Ramos (cell line): ENCODE results near the gene DLGAP1.
"Not testable (repeated sequence)": the region's sequence is repeated elsewhere in the genome, so short reads cannot be mapped to it uniquely, and the experiment has no call there.

ENCODE experiments used
- in situ Hi-C: fragments of 300-500 bp; cut with MboI; formaldehyde crosslinking; loops from one replicate; pipeline ENCODE4 v1.14.3; 2022; ENCODE audit warnings: low sequenced_read_pairs; ENCODE audit not compliant: unreplicated experiment

DLGAP1 gene

GRCh38 chr18:3625742-3626091, 829.4 kb downstream of the DLGAP1 start:
- in situ Hi-C loops, result no loop called here

- in situ Hi-C loops, result no loop called here
Measured at GRCh38 chr18:3624935-3625741, 830.0 kb downstream of the DLGAP1 start.

- in situ Hi-C loops, result no loop called here
Measured at GRCh38 chr18:3624546-3624934, 830.6 kb downstream of the DLGAP1 start.

GRCh38 chr18:3623769-3624545, 831.1 kb downstream of the DLGAP1 start:
- in situ Hi-C loops, result no loop called here

GRCh38 chr18:3620146-3621119, 834.7 kb downstream of the DLGAP1 start:
- in situ Hi-C loops, result no loop called here

GRCh38 chr18:3619746-3620145, 835.4 kb downstream of the DLGAP1 start:
- in situ Hi-C loops, result no loop called here

- in situ Hi-C loops, result no loop called here
Measured at GRCh38 chr18:3619222-3619621, 835.9 kb downstream of the DLGAP1 start.

GRCh38 chr18:3616744-3617143, 838.4 kb downstream of the DLGAP1 start:
- in situ Hi-C loops, result no loop called here

- in situ Hi-C loops, result no loop called here
Measured at GRCh38 chr18:3616142-3616541, 839.0 kb downstream of the DLGAP1 start.

- in situ Hi-C loops, result no loop called here
Measured at GRCh38 chr18:3615374-3615985, 839.6 kb downstream of the DLGAP1 start.

- in situ Hi-C loops, result no loop called here
Measured at GRCh38 chr18:3612315-3612714, 842.8 kb downstream of the DLGAP1 start.

- in situ Hi-C loops, result no loop called here
Measured at GRCh38 chr18:3611313-3612090, 843.6 kb downstream of the DLGAP1 start.

- in situ Hi-C loops, result no loop called here
Measured at GRCh38 chr18:3610813-3611212, 844.3 kb downstream of the DLGAP1 start.

- in situ Hi-C loops, result no loop called here
Measured at GRCh38 chr18:3610188-3610708, 844.9 kb downstream of the DLGAP1 start.

- in situ Hi-C loops, result no loop called here
Measured at GRCh38 chr18:3608488-3608887, 846.6 kb downstream of the DLGAP1 start.

GRCh38 chr18:3608099-3608453, 847.0 kb downstream of the DLGAP1 start:
- in situ Hi-C loops, result not testable (repeated sequence)

- in situ Hi-C loops, result no loop called here
Measured at GRCh38 chr18:3607309-3608098, 847.6 kb downstream of the DLGAP1 start.

GRCh38 chr18:3606863-3607262, 848.2 kb downstream of the DLGAP1 start:
- in situ Hi-C loops, result not testable (repeated sequence)
